Head of caudate nucleus (tissue), 42 donors: ENCODE measurements around the gene MTOR.
A peak's percentile ranks its signal among the peaks of the same experiment; 100 is the strongest.
"Not testable (repeated sequence)": the region's sequence is repeated elsewhere in the genome, so short reads cannot be mapped to it uniquely, and the experiment has no call there.

Experiments
- DNase-seq, 42 donors: peaks; one replicate each; pipeline versions ENCODE4 v3.0.0 to v3.0.0-alpha.2; 2020 to 2021; ENCODE audit warnings: mixed read lengths in 7 of 42
- intact Hi-C: fragments of 100-400 bp; cut with DNase I; formaldehyde crosslinking; loops from one replicate; pipeline ENCODE4 v1.15.0; 2022

Gene MTOR

DNA sequence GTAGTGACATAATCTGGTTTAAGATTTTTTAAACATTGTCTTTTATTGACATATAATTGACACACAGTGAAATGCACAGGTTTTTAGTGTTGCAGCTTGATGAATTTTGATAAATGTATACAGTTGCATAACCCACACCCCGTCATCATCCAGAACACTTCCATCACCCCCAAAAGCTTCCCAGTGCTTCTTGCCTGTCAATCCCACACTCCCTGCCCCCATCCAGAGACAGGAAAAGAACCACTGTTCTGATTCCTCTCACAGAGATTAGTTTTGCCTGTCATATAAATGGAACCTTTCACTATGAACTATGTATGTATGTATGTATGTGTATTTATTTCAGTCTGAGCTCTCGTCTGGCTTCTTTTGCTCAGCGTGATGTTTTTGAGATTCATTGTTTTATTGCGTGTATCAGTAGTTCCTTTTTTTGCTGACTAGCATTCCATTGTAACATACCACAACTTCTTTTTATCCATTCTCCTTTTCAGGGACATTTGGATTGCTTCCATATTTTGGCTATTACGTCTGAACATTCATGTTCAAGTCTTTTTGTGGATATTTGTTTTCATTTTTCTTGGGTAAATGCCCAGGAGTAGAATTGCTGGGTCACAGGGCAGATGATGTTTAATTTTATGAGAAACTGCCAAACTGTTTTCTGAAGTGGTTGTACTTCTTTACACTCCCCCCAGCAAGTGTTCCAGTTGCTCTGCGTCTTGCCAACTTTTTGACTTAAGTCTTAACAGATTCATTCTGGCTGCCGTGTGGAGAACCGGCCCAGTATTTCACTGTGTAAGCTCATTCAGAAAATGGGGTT lies 19.4 kb upstream of the MTOR start:
- peak in 30 of 42 donors; percentile 21 to 85 (median 53) for DNase-seq
- intact Hi-C loops: no loop called here

DNA sequence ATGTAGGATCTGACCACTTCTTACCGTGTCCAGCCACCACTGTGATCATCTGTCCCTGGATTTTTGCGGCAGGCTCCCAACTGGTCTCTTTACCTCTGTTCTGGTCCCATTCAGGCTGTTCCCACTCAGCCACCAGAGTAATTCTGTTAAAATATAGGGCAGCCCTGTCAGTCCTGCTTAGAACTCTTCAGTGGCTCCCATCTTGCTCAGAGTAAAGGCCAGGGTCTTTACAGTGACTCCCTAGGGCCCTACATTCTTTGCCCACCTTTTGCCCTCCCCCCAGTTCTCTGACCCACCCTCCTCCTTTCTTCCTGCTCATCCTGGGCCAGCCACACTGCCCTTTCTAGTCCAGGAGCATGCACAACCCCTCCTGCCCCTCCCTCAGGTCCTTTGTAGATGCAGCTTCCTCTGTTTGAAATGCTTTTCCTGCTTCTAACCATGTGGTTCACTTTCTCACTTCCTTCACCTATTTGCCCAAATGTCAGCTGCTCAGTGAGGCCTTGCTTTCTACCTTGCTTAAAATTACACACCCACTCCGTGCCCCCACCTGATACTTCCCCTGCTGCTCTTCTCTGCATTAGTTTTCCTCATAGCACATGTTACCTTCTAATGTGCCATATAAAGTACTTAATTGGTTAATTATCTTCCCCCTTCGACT lies 18.5 kb upstream of the MTOR start:
- intact Hi-C loops: no loop called here
- peak in 23 of 42 donors; percentile 26 to 77 (median 47) for DNase-seq

DNA sequence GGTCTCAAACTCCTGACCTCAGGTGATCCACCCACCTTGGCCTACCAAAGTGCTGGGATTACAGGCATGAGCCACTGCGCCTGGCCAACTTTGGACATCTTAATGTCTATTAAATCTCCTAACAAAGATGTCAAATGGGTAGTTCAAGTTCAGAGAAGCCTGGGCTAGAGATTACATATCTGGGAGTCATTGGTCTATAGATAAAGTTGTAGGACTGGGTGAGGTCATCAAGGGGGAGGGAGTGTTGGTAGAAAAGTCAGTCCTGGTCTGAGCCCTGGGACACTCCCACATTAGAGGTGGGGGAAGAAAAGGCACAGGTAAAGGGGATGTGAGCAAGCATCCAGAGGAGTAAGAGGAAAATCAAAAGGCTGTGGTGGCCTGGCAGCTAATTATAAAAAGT lies 17.3 kb upstream of the MTOR start:
- intact Hi-C loops: no loop called here
- DNase-seq: no peak

GRCh38 chr1:11279152-11279551 lies 16.8 kb upstream of the MTOR start:
- DNase-seq: no peak
- intact Hi-C loops: no loop called here

DNA sequence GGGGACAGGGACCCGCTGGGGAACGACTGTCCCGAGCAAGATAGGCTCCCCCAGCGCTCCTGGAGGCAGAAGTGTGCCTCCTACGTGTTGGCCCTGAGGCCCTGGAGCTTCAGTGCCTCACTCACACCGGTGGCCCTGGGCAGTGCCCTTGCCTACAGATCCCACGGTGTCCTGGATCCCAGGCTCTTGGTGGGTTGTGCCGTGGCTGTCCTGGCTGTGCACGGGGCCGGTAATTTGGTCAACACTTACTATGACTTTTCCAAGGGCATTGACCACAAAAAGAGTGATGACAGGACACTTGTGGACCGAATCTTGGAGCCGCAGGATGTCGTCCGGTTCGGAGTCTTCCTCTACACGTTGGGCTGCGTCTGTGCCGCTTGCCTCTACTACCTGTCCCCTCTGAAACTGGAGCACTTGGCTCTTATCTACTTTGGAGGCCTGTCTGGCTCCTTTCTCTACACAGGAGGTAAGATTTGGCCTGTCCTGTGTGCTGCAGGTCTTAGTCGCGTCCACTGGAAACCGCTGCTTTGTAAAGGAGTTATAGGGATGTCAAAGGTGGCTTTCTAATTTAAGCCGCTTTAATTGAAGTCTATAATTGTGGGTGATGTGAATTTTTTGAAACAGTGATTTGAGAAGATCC lies 11.4 kb upstream of the MTOR start:
- DNase-seq: peak in 1 of 42 donors; percentile 9
- intact Hi-C loops: no loop called here

GRCh38 chr1:11272832-11273594 lies 10.7 kb upstream of the MTOR start, which contains the start of gene UBIAD1:
TSS of gene UBIAD1 (plus strand) at chr1:11273198. CDS start at chr1:11273532, 334 bp downstream.
- intact Hi-C loops: no loop called here
- peak; percentile 61 to 96 (median 89) for DNase-seq

DNA sequence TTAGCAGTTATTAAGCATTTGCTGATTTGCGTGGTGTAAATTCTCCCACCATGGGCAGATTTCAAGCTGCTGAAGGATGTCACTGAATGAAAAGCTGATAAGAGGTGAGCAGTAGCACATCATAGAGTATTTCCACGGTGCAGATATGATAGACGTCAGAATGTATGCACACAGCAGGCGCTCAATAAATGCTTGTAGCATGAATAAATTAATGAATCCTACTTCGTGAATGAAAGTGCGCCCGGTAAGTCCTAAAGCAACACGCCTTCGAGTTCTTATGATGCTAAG lies 10.1 kb upstream of the MTOR start:
- no peak for DNase-seq
- intact Hi-C loops: no loop called here

DNA sequence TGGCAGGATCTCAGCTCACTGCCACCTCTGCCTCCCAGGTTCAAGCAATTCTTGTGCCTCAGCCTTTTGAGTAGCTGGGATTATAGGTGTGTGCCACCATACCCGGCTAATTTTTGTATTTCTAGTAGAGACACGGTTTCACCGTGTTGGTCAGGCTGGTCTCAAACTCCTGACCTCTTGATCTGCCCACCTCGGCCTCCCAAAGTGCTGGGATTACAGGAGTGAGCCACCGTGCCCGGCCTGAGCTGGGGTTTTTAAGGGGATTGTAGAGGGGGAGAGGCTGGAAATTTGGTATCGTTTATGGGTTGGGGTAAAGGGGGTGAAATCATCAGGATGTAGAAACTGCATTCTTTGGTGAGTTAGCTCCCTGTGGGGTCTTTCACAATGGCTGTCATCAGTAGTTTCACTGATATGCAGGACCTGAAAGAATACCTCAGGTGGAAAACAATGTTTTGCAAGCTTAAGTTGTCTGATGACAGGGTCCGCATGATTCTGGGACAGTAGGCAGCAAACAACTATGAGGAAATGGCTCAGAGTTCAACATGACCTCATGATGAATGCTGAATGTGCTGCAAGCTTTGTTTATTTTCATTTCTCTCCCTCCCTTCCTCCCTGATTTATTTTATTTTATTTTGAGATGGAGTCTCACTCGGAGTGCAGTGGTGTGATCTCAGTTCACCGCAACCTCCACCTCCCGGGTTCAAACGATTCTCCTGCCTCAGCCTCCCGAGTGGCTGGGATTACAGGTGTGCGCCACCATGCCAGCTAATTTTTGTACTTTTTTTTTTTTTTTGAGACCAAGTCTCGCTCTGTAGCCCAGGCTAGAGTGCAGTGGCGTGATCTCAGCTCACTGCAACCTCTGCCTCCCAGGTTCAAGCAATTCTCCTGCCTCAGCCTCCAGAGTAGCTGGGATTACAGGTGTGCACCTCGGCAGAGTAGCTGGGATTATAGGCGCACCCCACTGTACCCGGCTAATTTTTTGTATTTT lies 5.3 kb upstream of the MTOR start:
- intact Hi-C loops, DNase-seq: not testable (repeated sequence)

GRCh38 chr1:11266268-11267074 lies 4.1 kb upstream of the MTOR start:
- DNase-seq: no peak
- intact Hi-C loops: no loop called here

DNA sequence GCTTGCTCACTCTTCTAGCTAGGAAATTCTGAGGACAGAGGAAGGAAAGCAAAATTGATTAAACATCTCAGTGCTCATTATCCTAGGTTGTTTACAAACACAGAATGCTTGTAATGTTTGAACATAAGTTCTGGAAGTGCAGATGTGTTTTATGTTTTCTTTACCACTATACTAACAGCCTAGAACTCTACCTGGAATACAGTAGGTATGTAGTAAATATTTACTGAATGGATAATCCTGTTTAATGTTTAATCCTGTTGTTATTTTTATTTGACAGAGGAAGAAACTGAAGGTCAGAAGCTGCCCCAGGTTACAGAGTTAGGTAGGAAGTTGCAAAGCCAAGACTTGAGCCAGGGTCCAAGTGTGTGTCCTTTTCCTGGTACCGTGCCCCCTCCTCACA lies 6.1 kb downstream of the MTOR start:
- intact Hi-C loops: no loop called here
- DNase-seq: no peak

GRCh38 chr1:11253226-11253625 lies 9.1 kb downstream of the MTOR start:
- intact Hi-C loops: no loop called here
- no peak for DNase-seq

- intact Hi-C loops: no loop called here
- DNase-seq: peak in 8 of 42 donors; percentile 8 to 52 (median 28)
These were observed 9.8 kb downstream of the MTOR start for GRCh38 chr1:11252538-11252937.

DNA sequence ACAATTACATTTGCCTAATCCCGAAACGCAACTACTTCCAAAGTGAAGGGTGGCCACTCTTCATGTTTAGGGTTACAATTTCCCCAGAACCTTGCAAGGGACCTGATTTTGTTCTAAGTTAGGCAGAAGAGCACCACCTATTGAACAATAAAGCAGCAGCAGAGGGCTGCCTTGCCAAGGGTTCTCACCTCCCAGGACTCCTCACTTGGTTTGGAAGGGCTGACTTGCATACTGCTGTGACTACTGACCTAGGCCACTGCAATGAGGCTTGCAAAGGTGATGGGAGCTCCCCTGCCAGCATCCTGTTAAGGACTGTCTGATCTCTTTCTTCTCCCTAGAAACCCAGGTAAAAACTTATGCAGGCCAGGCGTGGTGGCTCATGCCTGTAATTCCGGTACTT lies 14.2 kb downstream of the MTOR start:
- intact Hi-C loops: no loop called here
- no peak for DNase-seq

DNA sequence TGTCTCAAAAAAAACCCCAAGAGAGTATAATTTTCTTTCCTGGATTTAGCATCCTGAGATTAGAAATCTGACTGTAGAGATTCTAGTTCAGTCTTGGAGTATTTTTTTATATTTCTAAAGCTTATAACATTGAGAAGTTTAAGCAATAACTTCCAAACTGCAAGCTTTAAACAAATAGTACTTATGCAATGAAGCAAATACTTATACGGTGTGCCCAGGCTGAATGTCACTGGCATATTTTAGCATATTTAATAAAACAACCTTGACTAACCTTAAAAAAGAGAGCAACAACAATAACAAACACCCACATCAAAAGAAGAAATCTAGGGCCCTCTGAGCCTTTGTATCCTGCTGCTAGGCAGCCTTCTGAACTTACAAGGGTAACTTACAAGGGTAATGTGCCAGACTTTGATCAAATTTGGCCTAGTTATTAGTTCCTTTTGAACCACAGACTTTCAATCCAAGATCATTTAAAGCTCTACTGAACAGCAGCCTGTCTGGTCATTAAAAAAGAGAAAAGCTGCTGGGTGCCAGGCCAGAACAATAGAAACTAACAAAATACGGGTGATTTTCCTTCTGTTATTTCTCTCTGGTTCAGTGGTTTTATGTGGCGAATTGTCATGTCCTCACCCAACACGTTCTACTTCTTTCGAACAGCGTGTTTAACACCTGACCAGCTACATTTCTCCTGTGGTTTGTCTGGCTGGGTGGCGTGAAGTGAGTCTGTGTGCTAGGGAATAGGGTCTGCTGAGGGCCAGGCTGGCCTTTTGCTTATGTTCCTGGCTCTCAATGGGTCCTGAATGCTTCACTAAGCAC lies 16.2 kb downstream of the MTOR start:
- intact Hi-C loops: no loop called here

GRCh38 chr1:11245248-11245647 lies 17.1 kb downstream of the MTOR start:
- DNase-seq: no peak
- intact Hi-C loops: no loop called here

More for the DNA sequence above, 16.2 kb downstream of the MTOR start:
- peak in 1 of 42 donors; percentile 12 for DNase-seq

DNA sequence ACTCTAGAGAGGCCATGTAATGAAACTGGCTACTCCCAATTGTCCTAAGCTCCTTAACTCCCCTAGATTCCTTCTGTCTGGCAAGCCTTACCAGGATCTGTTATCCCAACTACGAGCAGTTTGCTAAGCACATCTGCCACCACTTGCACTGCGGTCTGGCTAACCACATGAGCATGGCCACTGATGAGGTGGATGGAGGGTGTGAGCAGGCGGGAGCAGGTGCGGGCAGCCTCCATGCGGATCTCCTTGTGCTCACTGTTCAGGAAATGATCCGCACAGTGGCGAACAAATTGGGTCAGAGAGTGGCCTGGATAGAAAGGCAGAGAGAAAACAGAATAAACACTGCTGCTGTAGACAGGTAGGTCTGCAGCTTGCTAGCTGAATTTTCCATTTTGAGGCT lies 24.0 kb downstream of the MTOR start:
- intact Hi-C loops: no loop called here
- no peak for DNase-seq

DNA sequence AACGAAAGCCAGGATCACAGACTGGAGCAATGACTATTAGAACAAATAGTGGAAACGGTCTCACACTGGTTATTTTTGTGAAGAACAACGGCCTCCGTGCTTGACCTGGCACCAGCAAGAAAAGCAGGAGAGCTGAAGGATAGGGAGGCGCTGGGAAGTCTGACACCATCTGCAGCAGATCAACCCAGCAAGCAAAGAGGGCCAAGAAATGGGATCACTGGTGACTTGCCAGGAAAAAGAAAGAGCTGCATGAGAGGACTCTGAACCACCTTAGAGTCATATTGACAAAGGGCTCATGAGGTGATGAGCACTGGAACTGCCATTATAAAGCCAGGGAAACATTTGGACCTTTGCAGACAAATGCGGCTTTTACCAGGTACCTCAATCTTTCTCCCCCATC lies 25.0 kb downstream of the MTOR start:
- intact Hi-C loops: no loop called here

More for the DNA sequence above, 25.0 kb downstream of the MTOR start:
- no peak for DNase-seq
